H9 (cell line): ENCODE data around the gene SP8. TPM values are rescaled to one million over a fixed set of nuclear protein-coding genes. Genes with fewer than 3 reads are reported as not detected.

ENCODE experiments used
- DNase-seq: peaks from one replicate; pipeline ENCODE4 v3.0.0-alpha.2; 2017
- H2AFZ ChIP-seq: one replicate; pipeline ENCODE4 v1.6.1; 2013; ENCODE audit warnings: mild to moderate bottlenecking, low read length, control low read depth, moderate library complexity
- H2AK5ac ChIP-seq: 2 replicates; pipeline ENCODE4 v1.6.1; 2013; ENCODE audit warnings: low read length, control low read depth, mixed read lengths; ENCODE audit not compliant: insufficient read length
- H2BK120ac ChIP-seq: one replicate; pipeline ENCODE4 v1.6.1; 2013; ENCODE audit warnings: low read depth, mild to moderate bottlenecking, low read length, control low read depth, inconsistent platforms; ENCODE audit not compliant: poor library complexity, severe bottlenecking
- H2BK12ac ChIP-seq: 2 replicates; pipeline ENCODE4 v1.6.1; 2013; ENCODE audit warnings: low read length, control low read depth, mixed read lengths, low read depth; ENCODE audit not compliant: insufficient read length
- H2BK15ac ChIP-seq: 2 replicates; pipeline ENCODE4 v1.6.1; 2013; ENCODE audit warnings: low read depth, low read length, control low read depth
- H2BK20ac ChIP-seq: one replicate; pipeline ENCODE4 v1.6.1; 2013; ENCODE audit warnings: low read depth, mild to moderate bottlenecking, low read length, control low read depth, inconsistent platforms; ENCODE audit not compliant: poor library complexity, severe bottlenecking
- H2BK5ac ChIP-seq: 2 replicates; pipeline ENCODE4 v1.6.1; 2013; ENCODE audit warnings: low read length, control low read depth, mixed read lengths; ENCODE audit not compliant: insufficient read length
- H3K14ac ChIP-seq: 2 replicates; pipeline ENCODE4 v1.6.1; 2013; ENCODE audit warnings: low read length, control low read depth; ENCODE audit not compliant: insufficient read depth
- H3K18ac ChIP-seq: 2 replicates; pipeline ENCODE4 v1.6.1; 2013; ENCODE audit warnings: low read depth, mild to moderate bottlenecking, mixed read lengths, low read length, control low read depth; ENCODE audit not compliant: insufficient read length
- H3K23ac ChIP-seq: 2 replicates; pipeline ENCODE4 v1.6.1; 2013; ENCODE audit warnings: low read length, control low read depth, mixed read lengths, low read depth; ENCODE audit not compliant: insufficient read length
- H3K23me2 ChIP-seq: 2 replicates; pipeline ENCODE4 v1.6.1; 2013; ENCODE audit warnings: low read depth, mild to moderate bottlenecking, mixed read lengths, low read length, control low read depth; ENCODE audit not compliant: insufficient read length, poor library complexity, severe bottlenecking
- H3K27ac ChIP-seq: 2 replicates; pipeline ENCODE4 v1.5.1; 2013; ENCODE audit warnings: low read length, control low read depth, mixed read lengths, low read depth; ENCODE audit not compliant: insufficient read length
- H3K27me3 ChIP-seq: 2 replicates; pipeline ENCODE4 v1.6.1; 2013; ENCODE audit warnings: low read length, control low read depth, inconsistent platforms; ENCODE audit not compliant: insufficient read depth
- H3K4ac ChIP-seq: 2 replicates; pipeline ENCODE4 v1.6.1; 2013; ENCODE audit warnings: low read depth, mild to moderate bottlenecking, control low read depth, inconsistent platforms, low read length, moderate library complexity
- H3K4me1 ChIP-seq: 2 replicates; pipeline ENCODE4 v1.6.1; 2013; ENCODE audit warnings: low read length, control low read depth, inconsistent platforms; ENCODE audit not compliant: insufficient read depth
- H3K4me2 ChIP-seq: 2 replicates; pipeline ENCODE4 v1.6.1; 2013; ENCODE audit warnings: low read length, control low read depth, mixed read lengths; ENCODE audit not compliant: insufficient read length, insufficient read depth
- H3K56ac ChIP-seq: 2 replicates; pipeline ENCODE4 v1.6.1; 2013; ENCODE audit warnings: low read depth, mild to moderate bottlenecking, mixed read lengths, low read length, control low read depth; ENCODE audit not compliant: insufficient read length
- H3K79me1 ChIP-seq: 2 replicates; pipeline ENCODE4 v1.6.1; 2013; ENCODE audit warnings: low read depth, mild to moderate bottlenecking, moderate library complexity, low read length, control low read depth, inconsistent platforms; ENCODE audit not compliant: insufficient read depth, poor library complexity, severe bottlenecking
- H3K79me2 ChIP-seq: 2 replicates; pipeline ENCODE4 v1.6.1; 2013; ENCODE audit warnings: low read length, control low read depth, inconsistent platforms; ENCODE audit not compliant: insufficient read depth
- H3K9ac ChIP-seq: 2 replicates; pipeline ENCODE4 v1.6.1; 2013; ENCODE audit warnings: low read length, control low read depth, mixed read lengths; ENCODE audit not compliant: insufficient read length; ENCODE audit errors: extremely low read depth
- H3K9me3 ChIP-seq: one replicate; pipeline ENCODE4 v1.6.1; 2013; ENCODE audit warnings: low read depth, low read length, inconsistent platforms; ENCODE audit not compliant: control insufficient read depth
- H3T11ph ChIP-seq: one replicate; pipeline ENCODE4 v1.6.1; 2013; ENCODE audit warnings: mild to moderate bottlenecking, low read length, control low read depth, inconsistent platforms
- H4K20me1 ChIP-seq: one replicate; pipeline ENCODE4 v1.6.1; 2013; ENCODE audit not compliant: control insufficient read depth, insufficient read length, insufficient read depth
- H4K5ac ChIP-seq: 2 replicates; pipeline ENCODE4 v1.6.1; 2013; ENCODE audit warnings: low read depth, mild to moderate bottlenecking, mixed read lengths, low read length, control low read depth; ENCODE audit not compliant: insufficient read length
- H4K8ac ChIP-seq: replicated peaks from 2 replicates; pipeline ENCODE4 v1.6.1; 2013; ENCODE audit warnings: low read length, control low read depth, mixed read lengths, low read depth; ENCODE audit not compliant: insufficient read length
- H4K91ac ChIP-seq: 2 replicates; pipeline ENCODE4 v1.6.1; 2013; ENCODE audit warnings: low read depth, mild to moderate bottlenecking, moderate library complexity, mixed read lengths, low read length, control low read depth; ENCODE audit not compliant: insufficient read length
- H3K27ac Mint-ChIP-seq, 3 experiments: 2 replicates in 2 of 3; 3 replicates in 1 of 3; pipeline ENCODE4 v1.8.0; 2020 to 2021; ENCODE audit warnings: mixed read lengths in 3 of 3, mild to moderate bottlenecking in 1 of 3, moderate library complexity in 1 of 3
- H3K27me3 Mint-ChIP-seq: 2 replicates; pipeline ENCODE4 v1.8.0; 2021; ENCODE audit warnings: low read depth, mild to moderate bottlenecking, moderate library complexity, mixed read lengths
- H3K36me3 Mint-ChIP-seq, 3 experiments: 2 replicates in 2 of 3; 3 replicates in 1 of 3; pipeline ENCODE4 v1.8.0; 2020 to 2021; ENCODE audit warnings: low read depth in 3 of 3, mixed read lengths in 3 of 3; ENCODE audit not compliant: insufficient read depth in 1 of 3
- H3K4me1 Mint-ChIP-seq, 2 experiments: 2 replicates each; pipeline ENCODE4 v1.8.0; 2020; ENCODE audit warnings: mixed read lengths in 2 of 2
- H3K4me3 Mint-ChIP-seq, 2 experiments: 2 replicates in 1 of 2; 3 replicates in 1 of 2; pipeline ENCODE4 v1.8.0; 2020 to 2021; ENCODE audit warnings: mild to moderate bottlenecking in 2 of 2, mixed read lengths in 2 of 2, moderate library complexity in 1 of 2
- H3K9me3 Mint-ChIP-seq, 2 experiments: 2 replicates in 1 of 2; 3 replicates in 1 of 2; pipeline ENCODE4 v1.8.0; 2020; ENCODE audit warnings: mild to moderate bottlenecking in 2 of 2, mixed read lengths in 2 of 2, moderate library complexity in 1 of 2
- CTCF ChIP-seq: fragments of 200-600 bp; sonication (generic); conservative IDR thresholded peaks from 3 replicates; pipeline ENCODE4 v1.8.0; 2021; ENCODE audit warnings: antibody characterized with exemption, mild to moderate bottlenecking
- WGBS: extraction: QIAGEN DNeasy Blood & Tissue Kit; methylation state at CpG from one replicate; pipeline ENCODE4 v1.1.7; 2013; ENCODE audit warnings: missing lambda C conversion rate, low lambda C conversion rate, mixed read lengths; ENCODE audit not compliant: insufficient read length; ENCODE audit errors: extremely low coverage; 5-methylcytosine and 5-hydroxymethylcytosine counted together
- total RNA-seq: library from RNA; stranded (reverse); gene quantifications from 2 replicates; pipeline ENCODE4 v1.2.1, GENCODE V29; 2021

The SP8 gene
- total RNA-seq, 1 experiment from 2014 or later: 3.5 TPM

DNA sequence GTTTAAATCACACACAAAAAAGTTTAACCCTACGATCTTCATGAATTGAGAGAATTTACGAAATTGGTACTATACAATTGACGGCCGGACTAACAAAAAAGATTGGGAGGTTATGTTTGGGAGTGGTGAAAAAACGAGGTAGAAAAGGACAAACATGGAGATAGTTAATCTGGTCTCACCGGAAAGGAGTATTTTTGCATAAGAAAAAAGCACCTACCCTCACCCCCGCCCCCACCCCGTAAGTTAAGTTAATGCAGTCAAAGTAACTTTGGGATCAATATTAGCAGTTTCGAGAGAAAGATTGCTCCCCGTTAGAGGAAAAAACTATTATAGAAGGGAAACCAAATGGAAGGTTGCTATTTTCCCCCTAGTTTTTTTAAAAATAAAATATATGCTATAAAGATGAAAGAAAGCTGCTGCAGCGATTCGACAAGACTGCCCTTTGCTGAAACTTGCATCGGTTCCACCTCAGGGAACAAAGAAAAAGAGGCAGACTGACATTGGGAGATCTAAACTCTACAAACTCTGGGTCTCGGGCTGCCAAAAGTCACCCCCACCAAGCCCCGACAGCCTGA is 3.5 kb downstream of the SP8 start:
- H3K27ac ChIP-seq: peak overlapping the region; percentile 70
- H4K8ac ChIP-seq: no peak overlapping the region
- H3T11ph ChIP-seq: no peak overlapping the region
- no peak overlapping the region for H2BK12ac ChIP-seq
- H3K4me2 ChIP-seq: peak overlapping the region; percentile 96
- no peak overlapping the region for H4K91ac ChIP-seq
- Mint-ChIP-seq H3K4me3 (peak overlapping the region; percentile 65 to 83), H3K27ac (peak overlapping the region; percentile 94 to 98 (median 98)), H3K4me1 (peaks cover 62 to 65% of the 10 kb centered on the region in 2 experiments), H3K9me3 (no peaks in the 10 kb centered on the region; a peak in 2 of 5 replicates), H3K27me3 (peaks cover 55% of the 10 kb centered on the region), H3K36me3 (no peaks in the 10 kb centered on the region)
- no peak overlapping the region for H2BK15ac ChIP-seq
- H3K9ac ChIP-seq: peak overlapping the region; percentile 73
- H3K9me3 ChIP-seq: no peaks in the 10 kb centered on the region
- no peak overlapping the region for H2AK5ac ChIP-seq
- H2BK120ac ChIP-seq: no peak overlapping the region
- no peaks in the 10 kb centered on the region for H4K20me1 ChIP-seq
- no peak overlapping the region for H2BK20ac ChIP-seq
- H3K79me1 ChIP-seq: no peaks in the 10 kb centered on the region
- no peak overlapping the region for H3K23ac ChIP-seq
- no peak overlapping the region for H3K56ac ChIP-seq
- H4K5ac ChIP-seq: no peak overlapping the region
- peak overlapping the region; percentile 81 for H3K18ac ChIP-seq
- no peak for DNase-seq
- no peak overlapping the region for H2BK5ac ChIP-seq
- H3K27me3 ChIP-seq: no peaks in the 10 kb centered on the region; the same call in 1 of the 2 replicates
- peaks cover 43% of the 10 kb centered on the region for H3K23me2 ChIP-seq
- no peak overlapping the region for H2AFZ ChIP-seq
- H3K79me2 ChIP-seq: no peaks in the 10 kb centered on the region
- no peak overlapping the region for H3K4ac ChIP-seq
- no peak for TF ChIP-seq CTCF
- no CpG with 5 or more reads among the region's 15 CpGs for WGBS
- no peak overlapping the region for H3K14ac ChIP-seq
- H3K4me1 ChIP-seq: peaks cover 2% of the 10 kb centered on the region
